Measurements from ENCODE around the gene SIDT2. TPM values are rescaled to one million over a fixed set of nuclear protein-coding genes. Genes with fewer than 3 reads are reported as not detected.
A peak's percentile ranks its signal among the peaks of the same experiment; 100 is the strongest.

Gene SIDT2
- polyA plus RNA-seq, 1 experiment, result 32.5 TPM

- ChIA-PET CTCF (interaction anchor here (0.9 to 3.3 kb wide), 5 partner anchors 8 to 428 kb away, joined by 3 to 11 read pairs (median 5); partner anchors contain the start of genes APOA5 and PCSK7), POLR2A (interaction anchor here (1.2 to 2.5 kb wide), 4 partner anchors 13 to 41 kb away, joined by 3 to 15 read pairs (median 8); partner anchors contain the start of genes PCSK7, SIDT2 and TAGLN)
- Histone ChIP-seq H3K27ac (ENCODE audit: low read depth, low read length) (peak overlapping the region; percentile 57), H3K9me3 (ENCODE audit: control insufficient read depth, insufficient read depth, low read length) (no peaks in the 10 kb centered on the region), H3K4me3 (ENCODE audit: low read depth, low read length) (no peak overlapping the region), H3K27me3 (ENCODE audit: control insufficient read depth, insufficient read depth, low read length) (no peaks in the 10 kb centered on the region)
- TF ChIP-seq, protein P1, sequence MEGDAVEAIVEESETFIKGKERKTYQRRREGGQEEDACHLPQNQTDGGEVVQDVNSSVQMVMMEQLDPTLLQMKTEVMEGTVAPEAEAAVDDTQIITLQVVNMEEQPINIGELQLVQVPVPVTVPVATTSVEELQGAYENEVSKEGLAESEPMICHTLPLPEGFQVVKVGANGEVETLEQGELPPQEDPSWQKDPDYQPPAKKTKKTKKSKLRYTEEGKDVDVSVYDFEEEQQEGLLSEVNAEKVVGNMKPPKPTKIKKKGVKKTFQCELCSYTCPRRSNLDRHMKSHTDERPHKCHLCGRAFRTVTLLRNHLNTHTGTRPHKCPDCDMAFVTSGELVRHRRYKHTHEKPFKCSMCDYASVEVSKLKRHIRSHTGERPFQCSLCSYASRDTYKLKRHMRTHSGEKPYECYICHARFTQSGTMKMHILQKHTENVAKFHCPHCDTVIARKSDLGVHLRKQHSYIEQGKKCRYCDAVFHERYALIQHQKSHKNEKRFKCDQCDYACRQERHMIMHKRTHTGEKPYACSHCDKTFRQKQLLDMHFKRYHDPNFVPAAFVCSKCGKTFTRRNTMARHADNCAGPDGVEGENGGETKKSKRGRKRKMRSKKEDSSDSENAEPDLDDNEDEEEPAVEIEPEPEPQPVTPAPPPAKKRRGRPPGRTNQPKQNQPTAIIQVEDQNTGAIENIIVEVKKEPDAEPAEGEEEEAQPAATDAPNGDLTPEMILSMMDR (IDR thresholded peaks at IDR 0.05; ENCODE audit: low read depth, low read length), result no peak
- DNase-seq (ENCODE audit: low read depth, low spot score), result no peak
Observed at GRCh38 chr11:117219001-117219400, 40.5 kb downstream of the SIDT2 start.

- no peaks in the 10 kb centered on the region for H3K9me3 ChIP-seq (ENCODE audit: control insufficient read depth, insufficient read depth, low read length)
- CTCF ChIA-PET, result interaction anchor here (1.2 to 3.7 kb wide), 5 partner anchors 9 to 428 kb away, joined by 3 to 17 read pairs (median 11); partner anchors contain the start of genes APOA5 and PCSK7
- no peak for DNase-seq (ENCODE audit: low read depth, low spot score)
- H3K27ac ChIP-seq (ENCODE audit: low read depth, low read length), result no peak overlapping the region
- no peaks in the 10 kb centered on the region for H3K27me3 ChIP-seq (ENCODE audit: control insufficient read depth, insufficient read depth, low read length)
- POLR2A ChIA-PET, result interaction anchor here (1.2 to 2.3 kb wide), 2 partner anchors 12 to 14 kb away, joined by 3 to 9 read pairs; partner anchors contain the start of gene PCSK7
- H3K4me3 ChIP-seq (ENCODE audit: low read depth, low read length), result no peak overlapping the region
- TF ChIP-seq, protein P1 (IDR thresholded peaks at IDR 0.05; ENCODE audit: low read depth, low read length), result no peak
Observed at GRCh38 chr11:117219455-117219854, 40.9 kb downstream of the SIDT2 start.

GRCh38 chr11:117219995-117220394, 41.5 kb downstream of the SIDT2 start:
- TF ChIP-seq, protein P1 (IDR thresholded peaks at IDR 0.05; ENCODE audit: low read depth, low read length), result no peak
- H3K27me3 ChIP-seq (ENCODE audit: control insufficient read depth, insufficient read depth, low read length), result no peaks in the 10 kb centered on the region
- H3K4me3 ChIP-seq (ENCODE audit: low read depth, low read length), result no peak overlapping the region
- CTCF ChIA-PET, result interaction anchor here (1.2 to 3.7 kb wide), 6 partner anchors 8 to 429 kb away, joined by 3 to 20 read pairs (median 14); partner anchors contain the start of genes APOA5 and PCSK7
- POLR2A ChIA-PET, result no interaction called here
- no peak for DNase-seq (ENCODE audit: low read depth, low spot score)
- H3K9me3 ChIP-seq (ENCODE audit: control insufficient read depth, insufficient read depth, low read length), result no peaks in the 10 kb centered on the region
- H3K27ac ChIP-seq (ENCODE audit: low read depth, low read length), result no peak overlapping the region

- H3K27ac ChIP-seq (ENCODE audit: low read depth, low read length), result no peak overlapping the region
- CTCF ChIA-PET, result interaction anchor here (3.5 to 3.7 kb wide), 3 partner anchors 10 to 115 kb away, joined by 16 to 20 read pairs (median 17); partner anchors contain the start of gene PCSK7
Observed at GRCh38 chr11:117220568-117220967, 42.0 kb downstream of the SIDT2 start.

More at GRCh38 chr11:117220568-117220967, 42.0 kb downstream of the SIDT2 start:
- POLR2A ChIA-PET, result interaction anchor here (1.0 to 2.2 kb wide), 4 partner anchors 10 to 17 kb away, joined by 3 to 11 read pairs (median 4); partner anchors contain the start of gene PCSK7
- Histone ChIP-seq H3K9me3 (ENCODE audit: control insufficient read depth, insufficient read depth, low read length) (no peaks in the 10 kb centered on the region), H3K27me3 (ENCODE audit: control insufficient read depth, insufficient read depth, low read length) (no peaks in the 10 kb centered on the region), H3K4me3 (ENCODE audit: low read depth, low read length) (no peak overlapping the region)
- TF ChIP-seq, protein P1 (IDR thresholded peaks at IDR 0.05; ENCODE audit: low read depth, low read length), result no peak
- DNase-seq (ENCODE audit: low read depth, low spot score), result no peak

All from AG04450 (cell line).